MM.1S (cell line): ENCODE results near the gene HMGN2.

Experiments used
- EZH2 ChIP-seq: fragments of 300-600 bp; sonication (generic); optimal IDR thresholded peaks from 2 replicates; pipeline ENCODE3; 2017; ENCODE audit warnings: low read depth, mild to moderate bottlenecking, antibody characterized with exemption, low read length, mixed read lengths
- EZH2phosphoT487 ChIP-seq: fragments of 300-600 bp; sonication (generic); IDR thresholded peaks from 2 replicates; pipeline ENCODE4 v1.6.1; 2018; ENCODE audit warnings: antibody characterized with exemption, low read length
- TF ChIP-seq, protein P1 (sequence below): fragments of 300-600 bp; sonication (generic); IDR thresholded peaks from 2 replicates; pipeline ENCODE4 v1.5.1; 2016; ENCODE audit warnings: antibody characterized with exemption, low read length, mixed read lengths

GRCh38 chr1:26471498-26472319 is 531 bp upstream of the HMGN2 start:
- TF ChIP-seq, protein P1, sequence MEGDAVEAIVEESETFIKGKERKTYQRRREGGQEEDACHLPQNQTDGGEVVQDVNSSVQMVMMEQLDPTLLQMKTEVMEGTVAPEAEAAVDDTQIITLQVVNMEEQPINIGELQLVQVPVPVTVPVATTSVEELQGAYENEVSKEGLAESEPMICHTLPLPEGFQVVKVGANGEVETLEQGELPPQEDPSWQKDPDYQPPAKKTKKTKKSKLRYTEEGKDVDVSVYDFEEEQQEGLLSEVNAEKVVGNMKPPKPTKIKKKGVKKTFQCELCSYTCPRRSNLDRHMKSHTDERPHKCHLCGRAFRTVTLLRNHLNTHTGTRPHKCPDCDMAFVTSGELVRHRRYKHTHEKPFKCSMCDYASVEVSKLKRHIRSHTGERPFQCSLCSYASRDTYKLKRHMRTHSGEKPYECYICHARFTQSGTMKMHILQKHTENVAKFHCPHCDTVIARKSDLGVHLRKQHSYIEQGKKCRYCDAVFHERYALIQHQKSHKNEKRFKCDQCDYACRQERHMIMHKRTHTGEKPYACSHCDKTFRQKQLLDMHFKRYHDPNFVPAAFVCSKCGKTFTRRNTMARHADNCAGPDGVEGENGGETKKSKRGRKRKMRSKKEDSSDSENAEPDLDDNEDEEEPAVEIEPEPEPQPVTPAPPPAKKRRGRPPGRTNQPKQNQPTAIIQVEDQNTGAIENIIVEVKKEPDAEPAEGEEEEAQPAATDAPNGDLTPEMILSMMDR = no peak
- TF ChIP-seq EZH2 (no peak), EZH2phosphoT487 (no peak)
